GM13977 (cell line): ENCODE results near the gene RAB11A.

ENCODE experiments used
- DNase-seq: peaks from one replicate; pipeline ENCODE4 v3.0.0; 2012; ENCODE audit warnings: low spot score
- CTCF ChIP-seq: IDR thresholded peaks from 2 replicates; pipeline ENCODE4 v1.5.1; 2012; ENCODE audit warnings: mild to moderate bottlenecking, control low read depth; ENCODE audit not compliant: insufficient read depth; ENCODE audit errors: extremely low read depth, missing control alignments
- in situ Hi-C: fragments of 300-500 bp; cut with MboI; formaldehyde crosslinking; loops from one replicate; pipeline ENCODE4 v1.12.0; 2022; ENCODE audit warnings: low sequenced_read_pairs, low pct_unique_long_range_greater_than_20kb, mixed read lengths, inconsistent platforms; ENCODE audit not compliant: unreplicated experiment

RAB11A gene

GRCh38 chr15:65908876-65909275 lies 39.6 kb downstream of the RAB11A start:
- in situ Hi-C loops, result no loop called here
- no peak for DNase-seq
- no peak for TF ChIP-seq CTCF

- TF ChIP-seq CTCF, result no peak
- no peak for DNase-seq
- in situ Hi-C loops, result no loop called here
Measured at GRCh38 chr15:65909831-65910230, 40.5 kb downstream of the RAB11A start.

- no peak for TF ChIP-seq CTCF
- no peak for DNase-seq
- in situ Hi-C loops, result no loop called here
Measured at GRCh38 chr15:65910341-65910740, 41.0 kb downstream of the RAB11A start.

GRCh38 chr15:65912235-65912634 lies 42.9 kb downstream of the RAB11A start:
- DNase-seq, result no peak
- in situ Hi-C loops, result no loop called here
- TF ChIP-seq CTCF, result no peak

- no peak for TF ChIP-seq CTCF
- DNase-seq, result no peak
- in situ Hi-C loops, result no loop called here
Measured at GRCh38 chr15:65913631-65914199, 44.4 kb downstream of the RAB11A start.

GRCh38 chr15:65914386-65914785 lies 45.1 kb downstream of the RAB11A start:
- in situ Hi-C loops, result no loop called here
- DNase-seq, result no peak
- TF ChIP-seq CTCF, result no peak
